ENCODE measurements around the gene RNASE11. TPM values are rescaled to one million over a fixed set of nuclear protein-coding genes. Genes with fewer than 3 reads are reported as not detected.

The RNASE11 gene
- total and polyA plus RNA-seq, 12 donors, result 0.11 to 0.57 TPM; not detected in 10

GRCh38 chr14:20591235-20591634 lies 3.4 kb upstream of the RNASE11 start, which contains the start of gene RNASE12:
TSS of gene RNASE12 (minus strand) at chr14:20591376. CDS start at chr14:20590723, 653 bp downstream.
- H3K9me3 ChIP-seq (replicated peaks in 1 of 3), result no peaks in the 10 kb centered on the region
- H3K27ac ChIP-seq, result no peak within 1 kb of the TSS
- intact Hi-C loops (cut with DNase I), result no loop called here
- TF ChIP-seq POLR2A (IDR thresholded peaks at IDR 0.05), result no peak
- TF ChIP-seq CTCF (IDR thresholded peaks at IDR 0.05), result no peak
- DNase-seq, result no peak
- H3K36me3 ChIP-seq (replicated peaks in 1 of 2), result no peaks in the 10 kb centered on the region
- H3K4me3 ChIP-seq, result no peak within 1 kb of the TSS
- 76 to 89% (median 80%) methylated on average over 4 of the region's 4 CpGs for WGBS, 4 donors
- H3K27me3 ChIP-seq, result no peaks in the 10 kb centered on the region
- H3K4me1 ChIP-seq (replicated peaks in 1 of 2), result peaks cover 0 to 8% of the 10 kb centered on the region in 2 donors

- Histone ChIP-seq H3K4me1 (replicated peaks in 1 of 2) (peaks cover 0 to 8% of the 10 kb centered on the region in 2 donors), H3K4me3 (no peak overlapping the region), H3K36me3 (replicated peaks in 1 of 2) (no peaks in the 10 kb centered on the region), H3K27ac (no peak overlapping the region), H3K27me3 (no peaks in the 10 kb centered on the region), H3K9me3 (replicated peaks in 1 of 3) (no peaks in the 10 kb centered on the region)
- 59 to 67% (median 65%) methylated on average over 5 of the region's 5 CpGs for WGBS, 4 donors
- TF ChIP-seq CTCF (IDR thresholded peaks at IDR 0.05) (no peak), POLR2A (IDR thresholded peaks at IDR 0.05) (no peak)
- no peak for DNase-seq
- intact Hi-C loops (cut with DNase I), result no loop called here
Observed at GRCh38 chr14:20583908-20584307, 3.9 kb downstream of the RNASE11 start.

- no peak overlapping the region for H3K4me3 ChIP-seq
- no peak overlapping the region for H3K27ac ChIP-seq
- no peaks in the 10 kb centered on the region for H3K36me3 ChIP-seq (replicated peaks in 1 of 2)
- no peak for DNase-seq
- no peak for TF ChIP-seq POLR2A (IDR thresholded peaks at IDR 0.05)
- TF ChIP-seq CTCF (IDR thresholded peaks at IDR 0.05), result no peak
- H3K4me1 ChIP-seq (replicated peaks in 1 of 2), result peaks cover 0 to 8% of the 10 kb centered on the region in 2 donors
- intact Hi-C loops (cut with DNase I), result no loop called here
- no peaks in the 10 kb centered on the region for H3K9me3 ChIP-seq (replicated peaks in 1 of 3)
- H3K27me3 ChIP-seq, result no peaks in the 10 kb centered on the region
Observed at GRCh38 chr14:20583142-20583541, 4.7 kb downstream of the RNASE11 start.

GRCh38 chr14:20580242-20580641 lies 7.6 kb downstream of the RNASE11 start:
- no peaks in the 10 kb centered on the region for H3K9me3 ChIP-seq (replicated peaks in 1 of 3)
- H3K27ac ChIP-seq, result no peak overlapping the region
- no peak for DNase-seq
- no peaks in the 10 kb centered on the region for H3K4me1 ChIP-seq (replicated peaks in 1 of 2)
- H3K36me3 ChIP-seq (replicated peaks in 1 of 2), result no peaks in the 10 kb centered on the region
- TF ChIP-seq POLR2A (IDR thresholded peaks at IDR 0.05) (no peak), CTCF (IDR thresholded peaks at IDR 0.05) (no peak)
- H3K27me3 ChIP-seq, result no peaks in the 10 kb centered on the region
- WGBS, 4 donors, result 77 to 82% (median 80%) methylated on average over 4 of the region's 4 CpGs
- intact Hi-C loops (cut with DNase I), result no loop called here
- no peak overlapping the region for H3K4me3 ChIP-seq
